ENCODE measurements around the gene SLC25A25. TPM values are rescaled to one million over a fixed set of nuclear protein-coding genes. Genes with fewer than 3 reads are reported as not detected.

The SLC25A25 gene
- total and polyA plus RNA-seq, 12 donors = 2.3 to 20.7 (median 6.8) TPM

GRCh38 chr9:128121924-128122808 lies 54.1 kb downstream of the SLC25A25 start:
- intact Hi-C loops (cut with DNase I) = no loop called here
- peak in 1 of 2 donors; percentile 6 for DNase-seq
- H3K36me3 ChIP-seq = peaks cover 0 to 54% (median 24%) of the 10 kb centered on the region in 9 donors

GRCh38 chr9:128122809-128123175 lies 54.8 kb downstream of the SLC25A25 start:
- Histone ChIP-seq H3K4me1 (peaks cover 11 to 32% (median 27%) of the 10 kb centered on the region in 9 donors), H3K27ac (no peak overlapping the region), H3K9me3 (no peaks in the 10 kb centered on the region), H3K27me3 (no peaks in the 10 kb centered on the region), H3K36me3 (peaks cover 0 to 54% (median 24%) of the 10 kb centered on the region in 9 donors), H3K4me3 (no peak overlapping the region)
- 91 to 94% methylated on average over 24 of the region's 24 CpGs for WGBS, 2 donors
- TF ChIP-seq CTCF (IDR thresholded peaks at IDR 0.05) = no peak
- DNase-seq (peak in 1 of 2 donors; percentile 12), ATAC-seq (no peak)
- intact Hi-C loops (cut with DNase I) = no loop called here

More at GRCh38 chr9:128121924-128122808, 54.1 kb downstream of the SLC25A25 start:
- peaks cover 11 to 38% (median 31%) of the 10 kb centered on the region in 9 donors for H3K4me1 ChIP-seq
- H3K9me3 ChIP-seq = no peaks in the 10 kb centered on the region
- no peak overlapping the region for H3K27ac ChIP-seq
- no peak overlapping the region for H3K4me3 ChIP-seq
- no peaks in the 10 kb centered on the region for H3K27me3 ChIP-seq
- ATAC-seq = no peak
- no peak for TF ChIP-seq CTCF (IDR thresholded peaks at IDR 0.05)
- 88 to 92% methylated on average over 27 of the region's 27 CpGs for WGBS, 2 donors

GRCh38 chr9:128123451-128124080 lies 55.5 kb downstream of the SLC25A25 start:
- peak in 1 of 2 donors; percentile 9 for DNase-seq
- no peak for TF ChIP-seq CTCF (IDR thresholded peaks at IDR 0.05)
- H3K4me1 ChIP-seq = peaks cover 11 to 27% (median 23%) of the 10 kb centered on the region in 9 donors
- intact Hi-C loops (cut with DNase I) = no loop called here
- no peaks in the 10 kb centered on the region for H3K9me3 ChIP-seq
- H3K4me3 ChIP-seq = no peak overlapping the region
- no peak overlapping the region for H3K27ac ChIP-seq
- no peaks in the 10 kb centered on the region for H3K27me3 ChIP-seq
- peaks cover 0 to 54% (median 24%) of the 10 kb centered on the region in 9 donors for H3K36me3 ChIP-seq
- no peak for ATAC-seq
- 91 to 94% methylated on average over 21 of the region's 21 CpGs for WGBS, 2 donors

- H3K4me1 ChIP-seq = peaks cover 13 to 36% (median 28%) of the 10 kb centered on the region in 9 donors
- WGBS, 2 donors = 87 to 91% methylated on average over 8 of the region's 8 CpGs
- no peak overlapping the region for H3K4me3 ChIP-seq
- no peaks in the 10 kb centered on the region for H3K27me3 ChIP-seq
- H3K27ac ChIP-seq = no peak overlapping the region
- ATAC-seq = no peak
- peaks cover 0 to 1% (median 0%) of the 10 kb centered on the region in 11 donors for H3K9me3 ChIP-seq
- intact Hi-C loops (cut with DNase I) = no loop called here
- peak in 1 of 2 donors; percentile 4 for DNase-seq
- H3K36me3 ChIP-seq = peaks cover 0 to 54% (median 24%) of the 10 kb centered on the region in 9 donors
- no peak for TF ChIP-seq CTCF (IDR thresholded peaks at IDR 0.05)
Observed at GRCh38 chr9:128124451-128124850, 56.4 kb downstream of the SLC25A25 start.
